IPS-NIHi7 (cell line): ENCODE measurements around the gene HMX2.
A peak's percentile ranks its signal among the peaks of the same experiment; 100 is the strongest.

ENCODE experiments used
- DNase-seq: peaks from one replicate; pipeline ENCODE4 v3.0.0; 2012; ENCODE audit warnings: mixed read lengths; ENCODE audit errors: extremely low spot score

Gene HMX2, protein sequence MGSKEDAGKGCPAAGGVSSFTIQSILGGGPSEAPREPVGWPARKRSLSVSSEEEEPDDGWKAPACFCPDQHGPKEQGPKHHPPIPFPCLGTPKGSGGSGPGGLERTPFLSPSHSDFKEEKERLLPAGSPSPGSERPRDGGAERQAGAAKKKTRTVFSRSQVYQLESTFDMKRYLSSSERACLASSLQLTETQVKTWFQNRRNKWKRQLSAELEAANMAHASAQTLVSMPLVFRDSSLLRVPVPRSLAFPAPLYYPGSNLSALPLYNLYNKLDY

DNA sequence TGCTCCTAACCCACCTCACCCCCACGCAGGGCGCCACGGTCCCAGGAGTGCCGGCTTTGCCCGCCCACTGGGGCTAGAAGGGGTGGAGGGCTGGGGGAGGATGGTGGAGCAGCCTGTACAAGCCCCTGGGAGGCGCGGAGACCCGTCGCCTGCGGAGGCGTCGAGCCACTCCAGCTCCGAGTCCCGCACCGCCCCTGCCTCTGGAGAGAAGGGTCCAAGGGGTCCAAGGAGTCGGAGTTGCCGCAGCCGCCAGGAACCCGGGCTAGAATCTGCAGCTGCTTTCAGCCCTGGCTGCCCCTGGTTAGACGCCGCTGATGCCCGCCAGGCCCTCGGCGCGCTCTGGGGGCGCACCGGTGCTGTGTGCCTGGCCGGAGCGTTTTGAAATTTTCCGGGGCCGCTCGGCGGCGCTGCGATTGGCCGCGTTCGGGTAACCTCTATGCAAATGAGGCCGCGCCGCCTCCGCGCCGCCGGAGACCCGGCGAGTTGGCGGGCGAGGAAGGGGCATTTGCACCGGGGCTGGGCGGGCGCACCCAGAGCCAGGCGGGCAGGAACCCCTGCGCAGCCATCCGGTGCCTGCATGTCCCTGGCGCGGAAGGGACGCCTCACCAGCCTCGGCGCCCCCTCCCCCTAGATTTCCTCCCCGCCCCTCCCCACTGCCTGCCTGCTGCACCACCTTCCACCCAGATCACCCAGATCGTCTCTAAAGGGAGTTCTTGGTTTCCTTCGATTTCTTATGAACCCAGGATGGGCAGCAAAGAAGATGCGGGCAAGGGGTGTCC, at the start of gene HMX2:
TSS of gene HMX2 (plus strand) at position 502 of the 779 bp plus-strand sequence. CDS start at position 745, 243 bp downstream.
- no peak for DNase-seq

DNA sequence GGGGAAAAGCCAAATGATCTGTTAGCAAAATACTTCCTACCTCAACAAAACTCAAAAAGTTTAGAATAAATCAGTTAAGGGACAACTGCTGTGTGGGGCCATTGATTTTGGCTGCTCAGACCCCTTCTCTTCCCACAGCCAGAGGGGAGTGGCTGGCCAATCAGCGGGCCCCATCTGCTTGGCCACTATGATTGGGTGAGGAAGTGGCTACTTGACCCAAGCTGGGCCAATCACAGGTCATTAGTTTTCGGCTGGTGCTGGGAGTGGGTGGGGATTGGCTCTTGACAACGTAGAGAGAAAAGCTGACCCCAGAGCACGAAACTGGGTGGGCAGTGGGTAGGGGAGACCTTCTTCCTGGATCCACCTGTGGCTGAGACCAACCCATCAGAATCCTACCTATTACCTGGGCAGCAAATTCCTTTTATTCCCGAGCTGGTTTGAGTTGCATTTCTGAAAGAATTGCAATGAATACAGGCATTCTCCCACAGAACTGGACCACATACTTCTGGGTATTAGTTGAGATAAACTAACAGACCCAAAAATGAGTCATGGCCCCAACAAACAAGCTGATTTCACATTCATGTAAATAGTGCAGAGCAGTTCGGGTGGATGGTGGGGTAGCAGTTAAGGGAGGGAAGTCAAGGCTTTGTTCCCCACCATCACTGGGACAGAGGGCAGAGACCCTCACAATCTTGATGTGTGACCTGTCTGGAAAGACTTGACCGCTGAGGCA, 47.7 kb upstream of the HMX2 start:
- no peak for DNase-seq

DNA sequence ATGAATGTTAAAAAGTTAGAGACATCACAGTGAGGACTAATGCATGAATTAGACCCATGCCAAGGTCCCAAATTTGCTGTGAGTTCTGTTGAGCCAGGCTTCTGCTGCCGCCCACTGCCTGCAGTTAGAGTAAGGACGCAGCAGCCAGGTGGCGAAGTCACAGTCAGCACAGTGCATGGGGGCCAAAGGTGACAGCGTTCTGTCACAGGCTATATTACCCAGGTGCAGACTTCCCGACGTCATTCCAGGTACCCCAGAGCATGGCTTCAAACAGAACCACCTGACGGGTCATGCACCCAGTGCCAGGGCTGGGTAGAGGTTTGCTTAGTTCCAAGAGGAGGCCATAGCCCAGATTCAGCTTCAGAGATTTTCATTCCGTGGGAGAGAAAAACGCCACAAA, 46.1 kb upstream of the HMX2 start:
- no peak for DNase-seq

DNA sequence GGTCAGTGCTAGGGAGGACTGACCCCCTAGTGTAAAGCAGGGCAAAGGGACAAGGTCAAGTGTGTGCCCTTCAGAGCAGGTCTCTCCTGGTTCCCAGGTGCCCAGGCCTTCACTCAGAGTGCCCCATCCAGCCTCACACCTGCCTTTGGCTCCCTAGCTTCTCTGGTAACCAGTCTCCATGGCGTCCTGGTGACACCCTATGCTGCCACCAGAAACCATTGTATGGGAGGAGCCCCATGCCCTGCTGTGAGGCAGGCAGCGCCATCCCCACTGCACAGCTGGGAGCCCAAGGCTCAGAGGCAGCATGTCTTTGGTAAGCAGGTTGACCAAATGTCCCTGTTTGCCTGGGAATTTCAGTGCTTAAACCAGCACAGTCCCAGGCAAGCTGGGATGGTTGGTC, 45.3 kb upstream of the HMX2 start:
- no peak for DNase-seq

- DNase-seq = no peak
Measured at GRCh38 chr10:123103944-123104343, 44.0 kb upstream of the HMX2 start.

DNA sequence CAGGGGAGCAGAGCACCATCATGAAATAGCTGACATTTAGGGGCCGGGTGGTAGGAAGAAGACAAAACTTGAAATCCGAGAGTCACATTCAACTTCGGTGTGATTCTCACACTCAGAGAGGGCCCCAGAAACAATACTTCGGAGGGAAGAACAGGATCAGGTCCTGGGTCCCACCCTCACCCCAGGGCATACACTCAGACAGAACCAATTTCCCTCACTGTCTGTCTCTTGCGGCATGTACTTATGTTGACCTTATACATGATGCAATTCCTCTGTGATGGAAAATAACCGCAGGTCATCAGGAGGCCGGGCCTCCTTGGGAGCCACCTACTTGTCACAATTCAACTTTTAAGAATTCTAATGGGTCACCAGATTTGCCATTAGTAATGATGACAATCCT, 38.5 kb upstream of the HMX2 start:
- no peak for DNase-seq

DNA sequence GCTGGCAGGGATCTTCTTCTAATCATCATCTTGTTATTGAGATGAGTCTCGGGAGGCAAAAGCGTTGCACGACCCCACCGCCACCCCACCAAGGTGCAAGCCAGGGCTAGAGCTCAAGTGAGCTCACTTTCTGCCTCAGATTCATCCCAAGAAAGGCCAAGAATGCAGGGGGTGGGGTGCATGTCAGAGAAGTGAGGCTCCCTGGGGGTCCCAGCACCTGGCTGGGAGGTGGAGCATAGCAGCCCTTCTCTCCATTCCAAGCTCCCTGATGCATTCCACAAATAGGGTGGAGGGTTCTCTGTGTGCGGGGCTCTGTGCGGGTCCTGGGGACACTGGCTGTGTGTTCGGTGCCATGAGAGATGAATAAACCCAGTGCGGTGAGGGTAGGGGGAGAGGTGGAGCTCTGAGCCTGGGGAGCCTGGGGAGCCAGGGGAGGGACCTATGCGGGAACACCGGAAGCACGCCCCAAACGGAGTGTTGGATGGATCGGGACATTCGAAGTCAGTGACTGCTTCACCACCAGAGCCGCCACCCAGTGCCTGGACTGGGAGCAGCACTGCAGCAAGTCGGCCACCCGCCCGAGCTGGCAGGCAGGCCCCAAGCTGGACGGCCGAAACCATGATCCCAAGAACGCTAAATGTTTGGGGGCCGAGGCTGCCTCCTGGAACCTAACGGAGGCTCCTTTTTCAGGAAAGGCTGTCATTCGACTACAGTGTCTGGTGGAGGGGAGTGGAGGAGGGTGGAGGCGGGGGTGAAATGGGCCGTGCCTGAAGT, 30.1 kb upstream of the HMX2 start:
- DNase-seq = peak; percentile 70

DNA sequence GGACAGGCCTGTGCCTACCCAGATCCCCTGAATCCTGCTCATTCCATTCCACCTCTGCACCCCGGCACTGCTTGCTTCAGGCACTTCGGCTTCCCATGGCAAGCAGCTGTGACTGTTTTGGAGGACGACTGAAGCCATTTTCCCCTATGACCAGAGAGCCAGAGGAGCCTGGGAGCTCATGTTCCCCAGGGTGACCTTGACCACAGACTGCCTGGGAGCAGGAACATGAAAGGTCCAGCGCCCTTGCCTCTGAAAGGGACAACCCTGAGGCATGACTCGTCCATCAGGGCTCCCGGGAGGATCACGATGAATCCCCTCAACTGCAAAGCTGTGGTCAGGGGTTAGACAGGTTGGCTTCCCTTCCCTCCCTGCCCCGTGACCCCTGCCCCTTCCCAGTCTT, 28.9 kb upstream of the HMX2 start:
- DNase-seq = no peak

DNA sequence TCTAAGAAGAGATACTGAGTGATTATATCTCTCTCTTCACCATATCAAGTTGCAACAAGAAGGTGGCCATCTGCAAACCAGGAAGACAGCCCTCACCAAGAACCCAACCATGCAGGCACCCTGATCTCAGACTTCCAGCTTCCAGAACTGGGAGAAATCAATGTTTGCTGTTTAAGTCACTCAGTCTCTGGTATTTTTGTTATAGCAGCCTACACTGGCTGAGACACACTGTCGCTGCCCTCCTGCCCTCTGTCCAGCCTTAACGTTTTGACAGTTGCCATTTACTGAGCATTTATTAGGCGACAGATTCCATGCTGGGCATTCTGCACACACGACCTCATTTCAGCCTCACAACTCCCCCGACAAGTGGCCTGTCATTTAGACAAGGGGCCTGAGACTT, 21.7 kb upstream of the HMX2 start:
- no peak for DNase-seq

DNA sequence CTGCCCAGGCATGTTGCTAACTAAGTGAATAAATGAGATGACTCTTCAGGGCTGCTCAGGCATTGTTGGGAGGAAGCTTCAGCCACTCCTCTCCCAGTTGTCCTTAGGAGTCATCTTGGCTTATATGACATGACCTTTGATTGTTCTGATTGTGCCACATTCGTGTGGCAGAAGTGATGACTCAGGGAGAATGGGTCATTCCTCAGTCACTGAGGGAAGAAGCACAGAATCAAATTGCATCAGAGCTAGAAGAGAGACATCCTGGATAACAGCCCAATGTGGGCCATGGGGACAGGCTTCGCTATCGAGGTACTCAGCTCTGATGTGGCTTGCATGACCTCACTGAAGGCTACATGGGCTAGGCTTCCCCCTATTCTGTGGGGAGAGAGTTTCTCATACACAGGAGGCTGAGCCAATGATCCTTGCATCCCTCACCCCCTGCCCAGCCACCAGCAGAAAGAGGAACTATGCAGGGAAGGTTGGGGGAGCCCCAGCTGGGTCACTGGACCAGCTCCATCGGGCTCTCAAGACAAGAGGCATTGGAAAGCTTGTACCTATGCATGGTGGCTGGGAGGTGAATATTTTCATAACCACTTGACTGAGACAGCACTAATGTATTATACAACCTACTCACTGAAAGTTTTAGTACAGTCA, 18.2 kb upstream of the HMX2 start:
- DNase-seq = no peak

- DNase-seq = peak; percentile 90
Measured at GRCh38 chr10:123132576-123133477, 15.1 kb upstream of the HMX2 start.

DNA sequence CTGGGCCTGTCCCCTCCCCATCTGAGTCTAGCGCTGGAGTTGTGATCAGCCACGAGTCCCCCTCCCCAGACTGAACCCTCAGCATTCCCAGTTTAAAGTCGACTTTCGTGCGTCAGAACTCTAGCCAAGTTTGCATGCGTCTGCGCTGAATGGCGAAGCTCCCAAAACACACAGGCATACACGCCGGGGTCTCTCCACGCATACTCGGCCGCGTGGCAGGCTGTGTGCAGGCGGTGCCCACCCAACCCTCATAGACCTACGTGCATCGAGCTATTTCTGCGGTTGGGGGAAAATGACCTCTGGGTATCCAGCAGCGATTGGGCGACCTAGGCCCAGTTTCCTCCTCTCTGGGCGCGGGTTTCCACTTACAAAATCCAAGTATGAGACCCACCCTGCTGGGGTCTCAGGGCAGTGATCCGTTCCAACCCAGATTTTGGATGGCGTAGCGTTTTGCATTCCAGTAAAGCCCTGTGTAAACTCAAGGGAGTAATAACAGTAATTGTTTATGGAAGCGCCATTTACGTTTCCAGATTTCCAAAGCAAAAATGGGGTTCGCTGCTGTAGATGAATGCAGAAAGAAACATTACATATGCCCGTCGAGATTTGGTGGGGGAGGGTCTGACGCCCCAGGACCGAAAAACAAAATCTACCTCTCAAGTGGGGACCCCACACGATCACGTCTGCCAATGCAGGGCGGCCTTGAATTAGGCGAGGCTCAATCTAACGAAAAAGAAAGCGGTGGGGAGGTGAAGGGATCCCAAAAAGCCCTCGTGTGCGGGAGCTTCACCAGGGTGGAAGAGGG, 14.2 kb upstream of the HMX2 start:
- no peak for DNase-seq

GRCh38 chr10:123134343-123134914, 13.5 kb upstream of the HMX2 start:
- no peak for DNase-seq

DNA sequence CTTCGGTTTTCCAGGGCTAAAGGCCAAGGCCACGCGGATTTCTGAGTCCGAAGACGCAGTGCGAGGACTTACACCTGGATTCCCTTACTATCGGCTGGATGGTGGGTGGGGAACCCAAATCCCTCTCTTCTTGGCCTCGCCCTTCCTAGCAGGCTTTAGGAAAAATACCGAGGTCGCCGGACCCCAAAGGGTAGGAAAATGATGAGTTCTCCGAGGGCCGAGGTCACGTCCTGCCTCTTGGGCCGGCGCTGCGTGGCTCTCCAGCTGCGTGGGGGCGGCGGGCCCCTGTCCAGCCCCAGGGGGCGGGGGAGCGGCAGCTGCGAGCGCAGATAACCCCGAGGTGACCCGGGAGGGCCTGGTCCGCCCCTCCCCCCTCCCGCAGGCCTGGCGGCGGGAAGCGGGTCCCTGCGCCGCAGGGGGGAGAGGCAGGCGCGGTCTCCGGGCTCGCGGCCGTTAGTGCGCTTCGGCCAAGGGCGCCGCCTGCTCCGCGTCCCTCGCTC, 13.0 kb upstream of the HMX2 start:
- DNase-seq = peak; percentile 27

GRCh38 chr10:123135415-123136141, 12.4 kb upstream of the HMX2 start, which contains the start of gene HMX3:
HMX3 (plus strand) TSS chr10:123135970; CDS start chr10:123136051, 81 bp downstream.
- DNase-seq = peak; percentile 51

GRCh38 chr10:123136221-123136805, 11.6 kb upstream of the HMX2 start:
- DNase-seq = peak; percentile 10

DNA sequence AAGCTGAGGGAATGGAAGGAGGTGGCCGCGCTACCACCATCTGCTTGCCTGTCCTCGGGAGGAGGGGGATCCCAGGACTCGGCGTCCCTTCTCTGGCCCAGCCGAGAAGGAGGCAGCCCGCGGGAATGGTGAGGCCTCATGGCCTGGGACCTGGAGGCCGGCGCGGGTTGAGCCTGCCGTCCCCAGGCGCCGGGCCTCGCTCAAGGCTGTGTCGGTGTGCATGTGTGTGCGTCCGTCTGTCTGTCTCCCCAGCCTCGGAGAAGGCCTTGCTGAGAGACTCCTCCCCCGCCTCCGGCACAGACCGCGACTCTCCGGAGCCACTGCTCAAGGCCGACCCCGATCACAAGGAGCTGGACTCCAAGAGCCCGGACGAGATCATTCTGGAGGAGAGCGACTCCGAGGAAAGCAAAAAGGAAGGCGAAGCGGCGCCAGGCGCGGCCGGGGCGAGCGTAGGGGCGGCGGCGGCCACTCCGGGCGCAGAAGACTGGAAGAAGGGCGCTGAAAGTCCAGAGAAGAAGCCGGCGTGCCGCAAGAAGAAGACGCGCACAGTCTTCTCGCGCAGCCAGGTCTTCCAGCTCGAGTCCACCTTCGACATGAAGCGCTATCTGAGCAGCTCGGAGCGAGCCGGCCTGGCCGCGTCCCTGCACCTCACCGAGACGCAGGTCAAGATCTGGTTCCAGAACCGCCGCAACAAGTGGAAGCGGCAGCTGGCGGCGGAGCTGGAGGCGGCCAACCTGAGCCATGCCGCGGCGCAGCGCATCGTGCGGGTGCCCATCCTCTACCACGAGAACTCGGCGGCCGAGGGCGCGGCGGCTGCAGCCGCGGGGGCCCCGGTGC, 10.9 kb upstream of the HMX2 start:
- DNase-seq = peak; percentile 32
